HG03103 (cell line): Measurements from ENCODE around the gene ACOT4.
"Not testable (repeated sequence)": the region's sequence is repeated elsewhere in the genome, so short reads cannot be mapped to it uniquely, and the experiment has no call there.

ENCODE experiments used
- ATAC-seq: cut with Tn5 transposase; IDR thresholded peaks from one replicate; pipeline ENCODE4 v1.9.1; 2021; ENCODE audit warnings: low read depth; ENCODE audit not compliant: unreplicated experiment

Gene ACOT4

DNA sequence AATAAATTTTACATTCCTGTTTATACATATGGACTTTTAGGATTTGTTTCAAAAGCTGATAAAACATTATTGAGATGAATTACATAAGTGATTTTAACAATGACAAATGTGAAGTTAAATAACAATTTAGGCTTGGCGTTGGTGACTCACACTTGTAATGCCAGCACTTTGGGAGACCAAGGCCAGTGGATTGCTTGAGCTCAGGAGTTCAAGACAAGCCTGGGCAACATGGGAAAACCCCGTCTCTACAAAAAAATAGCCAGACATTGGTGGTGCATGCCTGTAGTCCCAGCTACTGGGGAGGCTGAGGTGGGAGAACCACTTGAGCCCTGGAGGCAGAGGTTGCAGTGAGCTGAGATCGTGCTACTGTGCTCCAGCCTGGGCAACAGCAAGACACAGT is 15.3 kb upstream of the ACOT4 start:
- no peak for ATAC-seq

DNA sequence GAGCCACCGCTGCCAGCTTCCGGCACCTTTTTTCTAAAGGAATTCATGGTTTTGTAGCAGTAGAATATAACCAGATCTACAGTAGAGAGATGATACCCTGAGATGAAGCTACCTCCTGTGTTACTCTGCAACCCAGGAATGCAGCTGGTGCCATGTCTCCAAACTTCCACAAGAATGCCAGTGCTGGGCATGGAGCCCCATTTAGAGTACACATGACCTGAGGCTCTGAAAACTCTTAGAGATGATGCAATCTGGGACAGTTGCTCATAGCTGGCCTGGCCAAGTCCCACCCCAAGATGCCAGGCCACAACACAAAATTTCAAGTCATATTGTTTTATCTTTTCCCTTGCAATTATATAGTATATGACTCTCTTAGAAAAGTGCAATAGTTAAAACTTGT is 14.5 kb upstream of the ACOT4 start:
- not testable (repeated sequence) for ATAC-seq

- not testable (repeated sequence) for ATAC-seq
Measured at GRCh38 chr14:73582102-73582979, 9.3 kb upstream of the ACOT4 start.

DNA sequence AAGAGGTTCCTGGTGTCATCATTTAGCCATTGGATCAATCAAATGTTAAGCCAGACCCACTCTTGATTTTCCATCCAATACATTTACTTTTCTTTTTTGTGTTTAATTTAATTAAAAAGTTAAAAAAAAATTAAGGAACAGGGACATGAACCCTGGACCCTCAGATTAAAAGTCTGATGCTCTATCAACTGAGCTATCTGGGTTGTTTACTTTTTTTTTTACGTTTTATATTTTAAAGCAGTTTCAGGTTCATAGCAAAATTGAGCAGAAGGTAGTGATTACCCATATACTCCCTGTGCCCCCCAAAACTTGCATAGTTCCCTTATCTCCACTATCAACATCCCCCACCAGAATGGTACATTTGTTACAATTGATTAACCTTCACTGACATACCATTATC is 3.0 kb upstream of the ACOT4 start:
- ATAC-seq: no peak

DNA sequence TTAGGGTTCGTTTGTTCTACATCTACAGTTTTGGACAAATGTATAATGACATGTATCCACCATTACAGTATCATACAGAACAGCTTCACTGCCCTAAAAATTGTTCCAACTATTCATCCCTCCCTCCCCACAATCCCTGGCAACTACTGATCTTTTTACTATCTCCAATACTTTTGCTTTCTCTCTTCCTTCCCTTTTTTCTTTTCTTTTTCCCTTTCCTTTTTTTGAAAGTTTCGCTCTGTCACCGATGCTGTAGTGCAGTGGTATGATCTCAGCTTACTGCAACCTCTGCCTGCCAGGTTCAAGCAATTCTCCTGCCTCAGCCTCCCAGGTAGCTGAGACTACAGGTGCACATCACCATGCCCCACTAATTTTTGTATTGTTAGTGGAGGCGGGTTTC is 2.6 kb upstream of the ACOT4 start:
- no peak for ATAC-seq

DNA sequence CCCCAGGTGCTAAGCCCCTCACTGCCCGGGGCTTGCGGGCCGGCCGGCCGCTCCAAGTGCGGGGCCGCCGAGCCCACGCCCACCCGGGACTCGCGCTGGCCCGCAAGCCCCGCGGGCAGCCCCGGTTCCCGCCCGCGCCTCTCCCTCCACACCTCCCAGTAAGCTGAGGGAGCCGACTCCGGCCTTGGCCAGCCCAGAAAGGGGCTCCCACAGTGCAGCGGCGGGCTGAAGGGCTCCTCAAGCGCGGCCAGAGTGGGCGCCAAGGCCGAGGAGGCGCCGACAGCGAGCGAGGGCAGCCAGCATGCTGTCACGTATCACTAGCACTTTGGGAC is 1.0 kb upstream of the ACOT4 start:
- not testable (repeated sequence) for ATAC-seq

DNA sequence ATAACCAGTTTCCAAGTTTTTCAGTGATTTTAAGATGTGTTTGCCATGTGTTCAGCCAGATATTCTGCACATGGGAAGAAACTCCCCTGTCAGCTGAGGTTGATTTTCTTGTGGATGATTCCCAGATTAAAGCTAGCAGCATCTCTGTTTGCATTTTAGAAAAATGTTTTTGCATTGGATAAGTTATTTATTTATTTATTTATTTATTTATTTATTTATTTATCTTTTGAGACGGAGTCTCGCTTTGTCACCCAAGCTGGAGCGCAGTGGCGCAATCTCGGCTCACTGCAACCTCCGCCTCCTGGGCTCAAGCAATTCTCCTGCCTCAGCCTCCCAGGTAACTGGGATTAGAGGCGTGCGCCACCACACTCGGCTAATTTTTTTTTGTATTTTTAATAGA is 2.8 kb downstream of the ACOT4 start:
- ATAC-seq: no peak

GRCh38 chr14:73599499-73599898 is 7.8 kb downstream of the ACOT4 start:
- ATAC-seq: no peak

- ATAC-seq: no peak
Measured at GRCh38 chr14:73602994-73603393, 11.3 kb downstream of the ACOT4 start.

DNA sequence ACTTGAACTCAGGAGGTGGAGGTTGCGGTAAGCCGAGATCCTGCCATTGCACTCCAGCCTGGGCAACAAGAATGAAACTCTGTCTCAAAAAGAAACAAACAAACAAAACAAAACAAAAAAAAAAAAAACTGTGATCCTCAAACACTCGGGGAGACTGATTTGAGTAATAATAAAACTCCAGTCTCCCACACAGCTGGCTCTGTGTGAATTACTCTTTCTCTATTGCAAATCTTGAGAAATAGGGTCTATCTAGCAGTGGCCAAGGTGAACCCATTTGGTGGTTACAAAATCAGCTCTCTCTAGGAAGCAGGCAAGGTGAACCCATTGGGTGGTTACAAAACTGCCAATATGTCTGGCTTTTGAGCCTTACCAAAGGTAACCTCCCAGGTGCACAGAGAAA is 14.6 kb downstream of the ACOT4 start:
- ATAC-seq: no peak

GRCh38 chr14:73607241-73607640 is 15.6 kb downstream of the ACOT4 start:
- ATAC-seq: no peak

DNA sequence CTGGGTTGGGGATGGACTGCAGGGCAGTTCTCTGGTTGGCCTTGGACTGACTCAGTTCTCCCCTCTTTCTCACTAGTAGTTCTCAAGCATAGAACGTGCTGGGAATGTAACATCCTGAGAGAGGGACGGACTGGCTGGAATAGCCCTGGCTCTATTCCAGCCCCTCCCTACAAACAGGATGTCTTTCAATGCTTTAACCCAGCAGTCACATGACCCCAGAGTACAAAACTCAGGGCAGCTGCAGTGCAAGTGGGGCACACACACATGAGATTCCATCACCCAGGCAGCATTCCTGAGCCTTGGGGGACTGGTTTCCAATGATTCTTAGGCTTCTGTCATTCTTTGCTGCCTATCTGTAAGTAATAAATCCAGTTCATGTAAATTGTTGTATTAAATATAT is 19.0 kb downstream of the ACOT4 start:
- no peak for ATAC-seq

DNA sequence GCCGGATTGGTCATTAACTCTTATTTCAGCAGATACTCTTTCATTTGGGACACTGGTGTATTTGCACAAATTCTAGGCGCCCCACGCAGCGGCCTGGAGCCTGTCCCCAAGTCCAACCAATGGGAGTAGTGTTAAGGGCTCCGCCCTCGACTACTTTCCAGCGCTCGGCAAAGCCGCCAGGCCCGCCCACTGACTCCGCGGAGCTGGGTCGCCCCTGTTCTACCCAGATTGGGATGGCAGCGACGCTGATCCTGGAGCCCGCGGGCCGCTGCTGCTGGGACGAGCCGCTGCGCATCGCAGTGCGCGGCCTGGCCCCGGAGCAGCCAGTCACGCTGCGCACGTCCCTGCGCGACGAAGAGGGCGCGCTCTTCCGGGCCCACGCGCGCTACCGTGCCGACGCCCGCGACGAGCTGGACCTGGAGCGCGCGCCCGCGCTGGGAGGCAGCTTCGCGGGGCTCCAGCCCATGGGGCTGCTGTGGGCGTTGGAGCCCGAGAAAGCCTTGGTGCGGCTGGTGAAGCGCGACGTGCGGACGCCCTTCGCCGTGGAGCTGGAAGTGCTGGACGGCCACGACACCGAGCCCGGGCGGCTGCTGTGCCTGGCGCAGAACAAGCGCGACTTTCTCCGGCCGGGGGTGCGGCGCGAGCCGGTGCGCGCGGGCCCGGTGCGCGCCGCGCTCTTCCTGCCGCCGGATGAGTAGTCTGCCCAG is 20.8 kb downstream of the ACOT4 start, which contains the start of gene ACOT6:
Gene ACOT6, plus strand, starts transcription at position 179 of the 707 bp plus-strand sequence. Its CDS starts 55 bp downstream, at position 234.
- no peak for ATAC-seq

DNA sequence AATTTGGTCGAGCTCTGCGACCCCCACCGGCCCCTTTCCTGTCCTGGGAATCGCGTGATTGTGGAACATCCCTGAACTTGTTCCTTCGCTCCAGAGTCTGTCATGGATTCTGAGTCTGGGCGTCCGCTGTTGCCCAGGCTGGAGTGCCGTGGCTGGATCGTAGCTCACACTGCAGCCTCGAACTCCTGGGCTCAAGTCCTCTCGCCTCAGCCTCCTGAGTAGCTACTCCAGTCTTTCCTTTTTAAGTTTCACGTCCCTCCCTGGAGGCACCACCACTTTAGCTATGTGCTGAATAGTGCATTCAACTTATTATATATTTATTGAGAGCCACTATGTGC is 21.3 kb downstream of the ACOT4 start:
- ATAC-seq: no peak

DNA sequence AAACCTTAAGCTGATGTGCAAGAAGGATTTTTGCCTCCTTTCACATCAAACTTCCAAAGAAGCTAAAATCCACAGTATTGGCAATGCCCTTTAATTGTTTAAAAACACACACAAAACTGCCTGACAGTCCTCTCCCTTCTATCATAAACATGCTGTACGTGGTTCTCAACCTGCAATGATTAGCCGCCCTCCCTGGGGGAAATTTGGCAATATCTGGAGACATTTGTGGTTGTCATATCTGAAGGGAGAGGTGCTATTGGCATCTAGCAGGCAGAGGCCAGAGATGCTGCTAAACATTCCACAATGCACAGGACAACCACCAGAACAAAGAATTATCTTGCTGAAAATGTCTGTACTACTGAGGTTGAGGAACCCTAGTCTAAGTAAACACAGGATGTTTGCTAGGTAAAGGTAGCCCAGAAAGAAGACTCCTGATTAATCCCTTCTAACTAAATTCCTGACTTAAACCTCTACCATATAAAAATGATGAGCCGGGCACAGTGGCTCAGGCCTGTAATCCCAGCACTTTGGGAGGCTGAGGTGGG is 21.8 kb downstream of the ACOT4 start:
- ATAC-seq: no peak

DNA sequence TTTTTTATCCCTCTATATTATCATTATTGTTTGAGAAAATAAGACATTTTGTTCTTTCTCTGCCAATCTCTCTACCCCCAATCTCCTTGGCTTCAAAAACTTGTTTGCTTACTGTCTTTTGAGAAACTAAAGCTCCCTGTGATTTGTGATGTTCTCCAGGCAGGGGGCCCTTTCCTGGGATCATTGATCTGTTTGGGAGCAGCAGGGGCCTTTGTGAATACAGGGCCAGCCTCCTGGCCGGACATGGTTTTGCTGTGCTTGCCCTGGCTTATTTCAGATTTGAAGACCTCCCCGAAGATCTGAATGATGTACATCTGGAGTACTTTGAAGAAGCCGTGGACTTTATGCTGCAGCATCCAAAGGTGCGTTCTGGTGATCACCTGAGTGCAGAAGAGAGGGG is 25.2 kb downstream of the ACOT4 start:
- no peak for ATAC-seq

- no peak for ATAC-seq
Measured at GRCh38 chr14:73619524-73619923, 27.9 kb downstream of the ACOT4 start.

- ATAC-seq: no peak
Measured at GRCh38 chr14:73620268-73620667, 28.6 kb downstream of the ACOT4 start.

GRCh38 chr14:73623504-73624054 is 31.9 kb downstream of the ACOT4 start:
- no peak for ATAC-seq

GRCh38 chr14:73625706-73626105 is 34.0 kb downstream of the ACOT4 start:
- ATAC-seq: no peak

DNA sequence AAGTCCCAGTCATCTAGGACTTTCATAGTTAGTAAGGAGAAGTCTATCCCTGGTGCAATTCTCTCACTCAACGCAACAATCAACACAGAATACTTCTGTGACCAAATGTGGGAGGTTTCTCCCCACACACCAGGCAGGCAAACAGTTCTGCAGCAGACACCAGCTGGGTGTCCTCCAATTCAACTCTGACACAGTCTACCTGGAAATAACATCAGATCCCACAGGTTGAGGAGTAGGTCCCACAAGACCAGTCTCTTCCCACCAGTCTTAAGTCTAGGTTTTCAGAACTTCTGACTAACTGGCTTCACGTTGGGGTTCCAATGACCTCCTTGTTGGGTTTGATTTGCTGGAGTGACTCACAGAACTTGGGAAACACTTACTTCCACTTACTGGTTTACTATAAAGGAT is 35.5 kb downstream of the ACOT4 start:
- no peak for ATAC-seq
